WTC11 (cell line): Measurements from ENCODE around the gene CWC15.

Experiments used
- CREB1 ChIP-seq: sonication (generic); formaldehyde crosslinking; IDR thresholded peaks from 2 replicates; pipeline ENCODE4 v1.8.0; 2023; ENCODE audit warnings: mild to moderate bottlenecking, missing genetic modification reagents
- CTCF ChIP-seq: fragments of 200-600 bp; IDR thresholded peaks from 2 replicates; pipeline ENCODE4 v1.8.0; 2022; ENCODE audit warnings: antibody characterized with exemption
- JUN ChIP-seq: sonication (generic); formaldehyde crosslinking; IDR thresholded peaks from 2 replicates; pipeline ENCODE4 v1.8.0; 2023; ENCODE audit warnings: mild to moderate bottlenecking, missing genetic modification reagents
- MAX ChIP-seq: sonication (generic); formaldehyde crosslinking; IDR thresholded peaks from 2 replicates; pipeline ENCODE4 v1.8.0; 2022; ENCODE audit warnings: mild to moderate bottlenecking, missing genetic modification reagents
- TEAD4 ChIP-seq: sonication (generic); formaldehyde crosslinking; IDR thresholded peaks from 2 replicates; pipeline ENCODE4 v1.8.0; 2022; ENCODE audit warnings: mild to moderate bottlenecking, missing genetic modification reagents
- ZNF317 ChIP-seq: sonication (generic); formaldehyde crosslinking; IDR thresholded peaks from 2 replicates; pipeline ENCODE4 v1.8.1; 2023; ENCODE audit warnings: low read depth, mild to moderate bottlenecking, moderate library complexity, missing genetic modification reagents, borderline replicate concordance

GRCh38 chr11:94960488-94960887, 12.9 kb downstream of the CWC15 start:
- TF ChIP-seq CTCF (no peak), JUN (CRISPR knock-in tag) (no peak), ZNF317 (CRISPR knock-in tag) (no peak), MAX (CRISPR knock-in tag) (no peak), CREB1 (CRISPR knock-in tag) (no peak), TEAD4 (no peak)
